ENCODE measurements around the gene FXR1.

GRCh38 chr3:180973543-180973942 lies 61.1 kb downstream of the FXR1 start:
- no peak for TF ChIP-seq CTCF (IDR thresholded peaks at IDR 0.05)
- no peak for TF ChIP-seq POLR2A (IDR thresholded peaks at IDR 0.05)
